NCI-H1092 treated with DMSO at 0.1 percent for 48 hours (cell line): ENCODE data around the gene TRAF4.

Experiments
- DNase-seq: peaks from one replicate; lab custom pipeline; 2025; lab: John Stamatoyannopoulos, UW

The TRAF4 gene, protein sequence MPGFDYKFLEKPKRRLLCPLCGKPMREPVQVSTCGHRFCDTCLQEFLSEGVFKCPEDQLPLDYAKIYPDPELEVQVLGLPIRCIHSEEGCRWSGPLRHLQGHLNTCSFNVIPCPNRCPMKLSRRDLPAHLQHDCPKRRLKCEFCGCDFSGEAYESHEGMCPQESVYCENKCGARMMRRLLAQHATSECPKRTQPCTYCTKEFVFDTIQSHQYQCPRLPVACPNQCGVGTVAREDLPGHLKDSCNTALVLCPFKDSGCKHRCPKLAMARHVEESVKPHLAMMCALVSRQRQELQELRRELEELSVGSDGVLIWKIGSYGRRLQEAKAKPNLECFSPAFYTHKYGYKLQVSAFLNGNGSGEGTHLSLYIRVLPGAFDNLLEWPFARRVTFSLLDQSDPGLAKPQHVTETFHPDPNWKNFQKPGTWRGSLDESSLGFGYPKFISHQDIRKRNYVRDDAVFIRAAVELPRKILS

DNA sequence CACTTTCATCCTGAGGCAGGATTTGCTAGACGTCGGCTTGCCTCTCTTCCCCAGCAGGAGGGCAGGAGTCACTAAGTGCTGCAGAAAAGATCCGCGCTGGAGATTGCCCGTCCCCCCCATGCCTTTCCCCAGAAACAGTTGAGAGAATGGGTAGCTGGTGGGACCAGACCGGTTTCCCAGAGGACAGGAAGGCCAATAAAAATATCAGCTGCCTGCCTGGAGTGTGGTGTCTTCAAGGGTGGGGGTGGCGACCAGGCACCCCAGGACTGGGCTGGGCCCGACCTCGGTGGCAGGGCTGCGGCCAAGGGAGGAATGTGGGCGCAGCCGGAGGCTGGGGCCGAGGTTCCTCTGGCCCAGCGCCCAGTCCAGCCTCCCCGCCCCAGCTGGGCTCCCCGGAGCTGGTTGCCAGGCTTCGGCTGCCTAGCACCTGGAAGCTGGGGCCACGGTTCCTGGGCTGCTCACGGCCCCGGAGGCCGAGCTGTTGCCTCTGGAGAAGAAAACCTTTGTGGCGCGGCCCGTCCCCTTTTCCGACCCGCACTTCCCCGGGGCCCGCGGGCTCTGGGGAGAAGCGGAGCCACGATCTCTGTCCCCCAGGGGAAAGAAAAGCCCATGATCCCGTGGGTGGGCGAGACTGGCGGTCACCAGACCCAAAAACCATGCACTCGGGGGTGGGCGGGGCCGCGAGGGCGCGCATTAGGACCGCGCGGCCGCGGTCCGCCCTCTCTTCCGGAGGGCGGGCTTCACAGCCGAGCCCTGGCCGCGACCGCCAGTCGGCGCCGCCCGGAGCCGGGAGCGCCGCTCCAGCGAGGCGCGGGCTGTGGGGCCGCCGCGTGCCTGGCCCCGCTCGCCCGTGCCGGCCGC, at the start of gene TRAF4:
TSS of gene TRAF4 (plus strand) at position 769 of the 861 bp plus-strand sequence. CDS start 102 bp downstream, outside the sequence.
- peak; percentile 80 for DNase-seq

DNA sequence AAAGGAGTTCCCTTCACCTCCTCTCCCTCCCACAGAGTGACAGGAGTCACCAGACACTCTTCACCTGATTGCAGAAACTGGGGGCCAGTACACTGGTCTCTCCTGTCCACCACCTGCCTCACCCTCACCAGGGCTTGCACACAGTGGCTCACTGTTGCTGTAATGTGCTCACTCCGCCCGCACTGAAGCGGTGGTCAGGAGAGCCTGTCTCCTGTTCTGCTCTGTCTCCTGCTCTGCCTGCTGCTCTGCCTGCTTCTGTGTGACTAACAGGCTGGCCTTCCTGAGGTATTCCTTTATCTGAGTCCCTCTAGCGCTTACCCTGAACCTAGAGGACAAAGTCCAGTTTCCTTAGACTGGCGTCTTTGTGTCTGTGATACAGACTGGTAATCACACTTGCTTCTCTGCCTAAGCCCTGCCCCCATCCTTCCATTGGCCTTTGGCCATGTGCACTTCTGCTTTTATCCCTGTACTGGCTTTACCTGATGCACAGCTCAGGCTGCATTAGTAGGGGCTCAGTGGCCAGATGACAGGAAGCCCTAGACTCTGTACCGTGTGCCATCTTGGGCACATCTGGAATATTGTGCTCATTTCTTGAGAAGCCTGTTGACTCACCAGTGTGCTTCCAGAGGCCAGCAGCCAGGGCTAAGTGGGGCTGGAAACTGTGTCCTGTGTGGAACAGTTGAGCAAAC, 45.4 kb upstream of the TRAF4 start:
- DNase-seq: no peak

DNA sequence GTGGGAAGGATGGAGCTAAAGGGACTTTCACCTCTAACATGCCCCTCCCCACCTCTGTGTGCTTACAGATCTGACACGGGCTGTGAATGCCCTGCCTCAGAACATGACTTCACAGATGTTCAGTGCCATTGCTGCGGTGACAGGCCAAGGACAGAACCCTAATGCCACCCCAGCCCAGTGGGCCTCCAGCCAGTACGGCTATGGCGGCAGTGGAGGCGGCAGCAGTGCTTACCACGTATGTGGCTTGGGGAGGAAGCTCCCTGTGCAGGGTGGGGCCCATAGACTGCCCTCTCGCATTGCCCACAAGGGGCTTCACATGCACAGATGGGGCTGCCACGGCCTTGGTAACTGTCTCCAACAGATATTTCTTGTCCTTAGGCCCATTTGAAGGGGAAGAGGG, 43.5 kb upstream of the TRAF4 start:
- DNase-seq: no peak

DNA sequence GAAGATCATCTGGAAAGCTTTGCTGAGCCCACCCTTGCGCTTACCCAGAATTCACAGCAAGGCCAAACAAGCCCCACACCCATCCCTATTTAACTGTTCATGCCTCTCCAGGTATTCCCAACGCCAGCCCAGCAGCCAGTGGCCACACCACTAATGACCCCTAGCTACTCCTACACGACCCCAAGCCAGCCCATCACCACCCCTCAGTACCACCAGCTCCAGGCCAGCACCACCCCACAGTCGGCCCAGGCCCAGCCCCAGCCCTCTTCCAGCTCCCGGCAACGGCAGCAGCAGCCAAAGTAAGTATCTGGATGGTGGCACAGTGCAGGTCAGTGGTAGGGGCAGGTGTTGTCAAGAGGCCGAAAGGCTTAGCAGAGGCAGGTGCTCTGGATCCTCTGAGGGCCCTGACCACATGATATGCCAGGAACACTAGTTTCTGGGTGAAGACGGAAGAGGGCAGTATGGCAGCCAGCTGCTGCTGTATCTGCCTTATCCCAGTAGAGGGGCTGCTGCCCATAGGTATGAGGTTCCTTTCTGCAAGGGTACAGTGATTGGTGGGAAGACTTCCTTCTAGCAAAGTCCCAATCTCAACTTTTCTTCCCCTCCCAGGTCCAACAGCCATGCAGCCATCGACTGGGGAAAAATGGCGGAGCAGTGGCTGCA, 42.9 kb upstream of the TRAF4 start:
- peak; percentile 44 for DNase-seq

DNA sequence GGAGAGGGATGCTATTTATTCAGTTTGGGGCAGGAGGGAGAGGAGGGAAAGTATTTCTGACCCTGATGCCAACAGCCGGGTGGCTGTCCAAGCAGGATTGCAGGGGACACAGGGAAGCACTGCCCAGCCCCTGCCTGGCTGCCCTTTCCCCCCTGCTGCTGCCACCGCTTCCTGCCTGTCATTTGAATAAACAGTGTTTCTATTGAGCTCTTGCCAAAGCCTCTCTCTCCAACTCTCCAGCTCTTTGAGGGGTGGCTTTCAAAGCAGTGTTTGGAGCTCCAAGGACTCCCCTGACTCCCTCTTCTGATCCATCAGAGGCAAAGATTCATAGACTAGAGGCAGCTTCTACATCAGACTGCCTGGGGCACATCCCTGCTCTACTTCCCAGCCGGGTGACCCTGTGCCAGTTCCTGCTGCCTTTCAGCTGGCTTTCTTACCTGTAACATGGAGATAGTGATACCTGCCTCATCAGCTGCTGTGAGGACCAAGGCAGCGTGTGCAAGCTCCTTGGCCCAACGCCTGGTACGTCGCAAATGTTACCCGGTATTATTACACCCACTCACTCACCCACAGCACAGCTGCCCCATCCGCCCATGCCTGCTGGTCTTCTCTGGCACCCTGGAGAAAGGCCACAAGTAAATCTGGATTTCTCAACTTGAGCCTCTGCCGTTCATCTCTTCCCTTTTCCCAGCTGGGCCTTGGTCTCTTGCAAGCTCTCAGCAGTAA, 41.6 kb upstream of the TRAF4 start:
- DNase-seq: peak; percentile 91

DNA sequence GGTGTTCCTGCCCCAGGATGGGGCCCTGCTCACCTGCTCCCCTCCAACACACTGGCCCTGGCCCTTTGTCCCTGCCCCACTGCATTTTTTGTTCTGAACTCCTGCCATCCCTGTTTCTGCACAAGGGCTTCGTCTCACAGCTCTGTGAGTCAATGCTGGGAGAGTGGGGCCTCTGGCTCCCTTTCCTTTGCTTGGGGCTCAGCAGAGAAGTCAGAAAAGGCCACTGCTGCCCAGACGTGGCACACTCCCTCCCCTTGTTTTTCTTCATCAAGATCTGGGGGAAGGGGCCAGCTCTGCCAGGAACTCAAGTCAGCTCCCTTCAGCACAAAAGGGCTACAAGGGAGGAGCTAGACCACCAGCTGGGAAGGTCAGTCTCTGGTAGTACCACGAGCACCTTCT, 41.1 kb upstream of the TRAF4 start:
- DNase-seq: no peak

DNA sequence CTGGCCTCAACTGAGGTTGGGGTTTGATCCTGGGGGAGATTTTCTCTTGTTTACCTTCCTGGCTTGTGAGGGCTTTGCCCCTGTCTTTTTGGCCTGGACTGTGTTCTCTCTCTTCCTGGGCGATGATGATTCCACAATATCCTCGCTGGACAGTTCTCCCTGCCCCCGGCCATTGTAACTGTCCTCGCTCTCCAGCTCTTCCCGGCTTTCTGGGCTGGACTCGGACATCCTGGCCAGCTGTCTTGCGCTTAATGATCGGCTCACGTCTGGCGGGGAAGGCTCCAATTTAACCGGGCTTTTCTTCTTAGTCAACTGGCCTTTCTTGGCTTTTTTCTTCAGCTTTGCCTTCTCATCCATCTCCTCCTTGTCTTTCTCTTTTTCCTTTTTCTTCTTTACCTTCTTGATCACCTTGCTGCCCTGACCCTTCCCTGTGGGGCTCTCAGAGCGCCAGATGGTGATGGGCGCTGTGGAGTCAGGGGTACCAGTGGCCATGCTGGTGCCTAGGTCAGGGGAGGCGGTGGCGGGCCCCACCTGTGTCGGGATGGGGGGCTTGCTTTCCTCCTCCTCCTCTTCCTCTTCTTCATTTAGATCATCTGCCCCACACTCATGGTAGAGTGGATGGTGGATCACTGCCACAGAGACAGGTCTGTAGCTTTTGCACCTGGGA, 40.1 kb upstream of the TRAF4 start:
- no peak for DNase-seq

DNA sequence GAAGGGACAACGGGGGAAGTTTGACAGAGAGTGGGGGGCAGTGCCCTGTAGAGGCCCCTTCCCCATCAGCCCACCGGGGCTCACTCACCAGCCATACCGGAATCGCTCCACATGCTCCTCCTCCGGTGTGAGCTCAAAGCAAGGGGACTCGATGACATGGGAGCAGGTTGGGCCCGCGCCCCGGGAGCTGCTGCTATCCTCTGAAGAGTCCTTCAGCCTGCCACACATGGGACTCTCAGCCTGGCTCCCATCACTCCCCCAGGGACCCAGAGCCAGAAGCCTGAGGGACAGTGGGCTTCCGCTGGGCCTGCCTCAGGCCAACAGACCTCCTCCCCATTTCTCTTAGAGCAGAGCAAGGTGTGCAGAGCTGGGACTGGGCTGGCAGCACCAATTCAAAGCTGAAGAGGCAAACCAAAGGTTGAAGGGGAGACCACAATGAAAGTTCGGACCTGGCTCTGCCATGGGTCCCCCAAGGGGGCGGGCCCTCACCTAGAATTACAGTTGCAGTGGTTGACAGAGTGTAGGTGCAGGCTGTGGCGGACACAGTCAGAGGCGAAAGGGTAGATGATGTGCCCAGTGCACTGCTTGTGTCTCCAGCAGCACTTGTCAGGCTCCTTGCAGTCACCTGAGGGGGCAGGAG, 39.5 kb upstream of the TRAF4 start:
- no peak for DNase-seq

DNA sequence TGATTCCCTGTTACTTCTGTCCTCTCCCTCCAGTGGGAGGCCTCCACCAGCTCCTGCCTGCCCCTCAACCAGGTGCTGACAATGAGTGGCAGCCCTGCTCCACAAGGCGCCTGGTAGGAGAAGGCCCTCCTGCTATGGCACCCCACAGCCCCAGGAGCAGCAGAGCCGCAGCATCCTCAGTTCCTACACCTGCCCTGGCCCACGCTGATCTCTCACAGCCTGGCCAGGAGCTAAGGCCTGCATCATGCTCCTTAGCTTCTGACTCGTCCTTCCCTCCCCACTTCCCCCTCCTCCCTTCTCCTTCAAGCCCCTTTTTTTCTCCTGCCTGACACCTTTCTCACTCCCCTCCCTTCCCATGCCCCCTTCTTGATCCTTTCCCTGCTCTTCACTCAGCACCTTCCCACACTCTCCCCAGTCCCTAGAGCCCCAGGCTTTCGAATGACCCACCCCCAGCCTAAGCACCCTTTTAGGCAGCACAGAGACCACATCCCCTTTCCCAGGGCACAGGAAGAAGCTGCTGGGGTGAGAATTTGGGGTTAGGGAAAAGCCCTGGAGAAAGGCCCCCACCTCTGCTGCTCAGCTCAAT, 38.6 kb upstream of the TRAF4 start:
- no peak for DNase-seq

DNA sequence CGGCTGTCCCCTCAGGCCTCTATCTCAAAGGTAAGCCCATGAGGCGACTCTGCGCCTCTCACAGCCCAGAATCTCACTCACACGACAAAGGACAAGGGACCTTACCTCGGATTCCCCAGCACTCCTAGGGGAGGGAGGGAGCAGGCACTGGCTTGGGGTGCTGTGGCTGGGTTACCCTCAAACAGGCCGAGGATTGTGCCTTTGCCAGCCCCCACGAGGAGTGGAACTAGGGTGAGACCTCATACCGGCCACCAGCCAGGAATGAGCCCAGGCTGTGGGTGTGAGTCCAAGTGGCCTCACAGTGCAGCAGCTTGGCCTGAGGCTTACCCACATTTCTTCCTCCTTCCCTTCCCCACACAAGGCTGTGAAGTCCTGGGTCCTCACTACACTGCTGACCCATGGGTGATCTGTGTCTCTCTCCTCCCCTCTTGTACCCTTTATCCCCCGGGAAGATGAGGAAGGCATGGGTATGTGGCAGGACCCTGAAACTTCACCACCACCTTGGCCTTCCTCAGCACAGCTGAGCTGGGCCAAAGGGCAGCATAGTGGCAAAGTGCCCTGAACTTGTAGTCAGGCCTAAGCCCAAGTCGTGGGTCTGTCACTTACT, 38.0 kb upstream of the TRAF4 start:
- no peak for DNase-seq

DNA sequence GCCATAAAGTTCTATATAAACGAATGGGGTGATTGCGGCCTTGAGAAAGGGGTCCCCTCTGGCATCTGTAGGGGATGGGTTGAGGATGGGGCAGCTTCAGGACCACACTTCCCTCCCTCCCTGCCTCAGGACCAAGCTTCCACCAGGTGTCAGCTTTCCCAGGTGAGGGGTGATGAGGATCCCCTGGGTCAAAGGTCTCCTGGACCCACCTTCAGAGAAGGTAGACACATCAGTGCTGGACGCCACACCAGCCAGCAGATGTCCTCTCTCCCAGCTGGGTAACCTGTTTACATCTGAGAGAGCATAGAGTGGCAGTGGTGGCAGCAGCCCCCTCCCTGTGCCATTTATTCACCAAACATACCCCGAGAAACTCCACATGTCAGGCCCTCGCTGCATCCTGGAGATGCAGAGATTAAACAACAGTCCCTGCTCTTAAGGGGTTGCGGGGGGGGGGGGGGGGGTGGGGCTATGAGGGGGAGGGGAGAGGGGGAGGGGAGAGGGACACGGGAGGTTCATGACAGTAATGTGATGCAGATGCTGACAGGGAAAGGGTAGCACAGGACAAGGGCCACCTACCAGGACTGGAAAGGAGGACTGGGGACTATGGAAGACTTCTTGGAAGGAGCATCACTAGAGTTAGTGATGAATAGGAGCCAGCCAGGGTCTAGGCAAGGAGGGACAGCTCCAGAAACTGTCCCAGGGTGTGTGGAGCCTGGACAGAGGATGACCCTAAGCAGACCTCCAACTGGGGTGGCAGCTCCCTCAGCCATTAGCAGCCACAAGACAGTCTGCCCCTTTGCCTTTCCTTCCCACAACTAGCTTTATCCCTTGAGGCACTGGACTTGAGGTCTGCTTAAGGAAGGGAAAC, 37.1 kb upstream of the TRAF4 start:
- no peak for DNase-seq

DNA sequence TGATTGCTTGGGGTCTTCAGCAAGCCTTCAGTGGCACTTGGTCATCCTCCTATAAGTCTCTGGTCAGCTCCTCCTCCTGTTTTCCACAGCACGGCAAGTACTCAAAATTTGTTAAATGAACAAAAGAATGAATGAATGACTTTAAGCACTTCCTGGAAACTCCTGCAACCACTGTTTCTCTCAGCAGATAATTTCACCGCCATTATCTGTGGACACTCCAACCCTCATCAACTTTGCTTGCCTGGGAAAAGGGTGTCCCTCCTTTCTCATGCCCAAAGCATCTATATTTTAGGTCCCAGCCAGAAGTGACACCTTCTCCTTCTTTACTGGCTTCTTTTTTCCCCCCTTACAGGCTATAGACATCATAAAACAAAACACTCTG, 36.5 kb upstream of the TRAF4 start:
- DNase-seq: no peak

DNA sequence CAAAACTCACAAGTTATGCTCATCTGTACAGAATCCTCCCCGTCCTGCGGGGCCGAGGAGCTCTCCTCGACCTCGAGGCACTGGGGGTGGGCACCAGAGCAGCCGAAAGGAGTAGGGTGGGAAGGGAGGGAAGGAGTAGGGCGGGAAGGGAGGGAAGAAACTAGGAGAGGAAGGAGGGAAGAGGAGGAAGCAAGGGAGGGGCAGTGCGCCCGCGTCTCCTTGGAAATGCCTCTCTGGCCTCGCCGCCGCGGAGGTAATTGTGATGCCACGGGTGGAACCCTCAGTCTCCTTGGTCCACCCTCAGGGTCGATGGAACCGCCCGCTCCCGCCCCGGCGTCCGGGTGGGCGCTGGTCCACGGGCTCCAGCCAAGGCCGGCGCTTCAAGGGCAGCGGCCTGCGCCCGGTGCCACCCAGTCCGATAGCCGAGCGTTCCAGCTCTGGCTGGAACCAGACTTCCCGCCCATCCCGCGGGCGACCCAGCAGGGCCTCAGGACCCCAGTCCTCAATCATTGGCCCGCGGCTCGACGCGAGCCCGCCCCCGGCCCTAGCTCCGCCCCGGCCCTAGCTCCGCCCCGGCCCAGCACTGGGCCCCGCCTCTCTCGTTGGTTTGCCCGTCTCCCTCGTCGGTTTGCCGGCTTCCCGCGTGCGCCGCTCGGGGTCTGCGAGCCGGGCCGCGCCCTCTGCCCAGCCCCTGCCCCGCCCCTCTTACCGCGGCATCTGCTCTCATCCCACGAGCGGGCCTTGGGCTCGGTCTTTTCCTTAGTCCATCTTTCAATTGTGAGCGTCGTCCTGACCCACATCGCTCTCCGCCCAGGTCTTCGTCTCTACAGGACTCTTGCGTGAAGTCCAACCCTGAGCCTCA, 32.7 kb upstream of the TRAF4 start:
- peak; percentile 89 for DNase-seq

DNA sequence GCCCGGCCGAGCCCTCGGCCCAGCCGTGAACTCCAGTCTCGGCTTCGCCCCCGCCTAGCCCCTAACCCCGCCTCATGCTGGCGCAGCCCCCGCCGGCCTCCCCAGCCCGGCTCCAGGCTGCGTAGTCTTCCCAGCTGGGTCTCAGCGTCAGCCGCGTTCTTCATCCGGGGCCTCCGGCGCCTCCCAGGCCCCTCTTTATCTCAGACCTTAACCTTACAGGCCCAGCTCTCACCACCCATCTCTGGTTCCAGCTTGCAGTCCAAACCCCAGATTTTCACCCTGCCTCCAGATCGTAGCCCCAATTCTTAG, 32.1 kb upstream of the TRAF4 start, which contains the start of gene PROCA1:
TSS of gene PROCA1 (minus strand) at position 166 of the 309 bp plus-strand sequence. CDS start 228 bp downstream, outside the sequence.
- DNase-seq: no peak

DNA sequence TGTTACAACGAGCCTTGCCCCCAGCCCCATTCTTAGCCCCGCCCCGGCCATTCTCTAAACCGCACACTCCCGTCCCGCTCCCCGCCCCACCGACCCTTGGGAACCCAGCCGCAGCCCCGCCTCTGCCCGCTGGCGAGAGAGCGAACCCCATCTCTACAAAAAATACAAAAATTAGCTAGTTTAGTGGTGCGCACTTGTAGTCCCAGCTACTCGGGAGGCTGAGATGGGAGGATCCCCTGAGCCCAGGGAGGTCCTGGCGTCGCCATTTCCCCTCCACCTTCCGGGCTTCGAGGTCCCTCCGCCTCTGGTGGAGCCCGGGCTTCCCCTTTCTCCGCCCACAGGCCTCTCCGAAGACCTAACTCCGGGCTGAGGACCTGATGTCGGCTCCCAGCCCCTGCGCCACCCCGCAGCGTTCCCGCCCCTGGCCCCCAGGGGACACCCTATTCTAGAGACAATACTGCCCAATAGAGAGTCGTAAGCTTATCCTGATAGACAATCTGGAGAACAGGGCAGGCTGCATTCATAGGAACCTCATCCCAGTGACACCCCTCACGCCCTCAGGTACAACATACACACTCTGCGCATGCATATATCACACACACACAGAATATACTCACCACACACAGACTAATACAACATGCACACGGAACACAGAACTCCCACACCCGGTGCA, 31.6 kb upstream of the TRAF4 start:
- DNase-seq: no peak

DNA sequence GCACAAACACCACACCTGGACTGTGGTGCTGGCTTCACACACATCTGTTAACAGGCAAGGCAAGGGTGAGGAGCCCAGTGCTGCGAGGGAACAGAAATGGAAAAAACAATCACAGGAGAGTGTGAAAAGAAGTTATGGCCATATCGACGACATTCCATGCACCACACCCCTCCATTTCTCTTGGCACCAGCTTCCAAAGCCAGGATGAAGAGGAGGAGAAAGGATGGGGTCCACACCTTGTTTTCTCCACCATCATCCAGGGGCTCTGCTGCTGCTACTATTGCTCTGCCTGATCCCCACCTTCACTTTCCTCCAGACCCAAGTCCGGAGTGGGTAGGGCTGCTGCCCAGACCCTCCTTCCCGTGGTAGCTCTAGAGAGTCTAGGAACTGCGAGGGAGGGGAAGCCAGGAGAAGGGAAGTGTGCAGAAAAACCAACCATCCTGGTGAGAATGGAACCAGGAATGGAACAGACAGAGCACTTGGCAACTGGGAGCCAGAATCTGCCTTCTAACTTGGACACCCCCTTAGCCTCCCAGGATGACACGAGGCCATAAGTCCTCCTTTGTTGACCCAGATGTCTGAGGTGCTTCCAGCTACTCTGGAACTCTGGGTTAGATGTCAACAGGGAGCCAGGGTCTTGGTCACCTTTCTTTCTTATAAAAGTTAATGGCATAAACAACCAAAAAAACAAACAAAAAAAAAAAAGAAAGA, 31.0 kb upstream of the TRAF4 start:
- DNase-seq: no peak
